Activated T-helper 2 cell treated with anti-CD3 and anti-CD28 coated beads, Interferon-gamma antibody, Interleukin-2, Interleukin-4, amounts not matched to agents 10 μg/mL and 5 μg/mL and 100 μg/mL, durations not matched to agents 14 hours and 24 hours and 36 hours (primary cell): Measurements from ENCODE around the gene BAZ2B. TPM values are rescaled to one million over a fixed set of nuclear protein-coding genes. Genes with fewer than 3 reads are reported as not detected.

ENCODE experiments used
- DNase-seq: peaks from one replicate; pipeline ENCODE4 v3.0.0; 2021; ENCODE audit warnings: low spot score
- H3K27ac Mint-ChIP-seq: one replicate; pipeline ENCODE4 v1.8.0; 2021; ENCODE audit warnings: mixed read lengths
- H3K27me3 Mint-ChIP-seq: one replicate; pipeline ENCODE4 v1.8.0; 2021; ENCODE audit warnings: low read depth, mixed read lengths
- H3K36me3 Mint-ChIP-seq: one replicate; pipeline ENCODE4 v1.8.0; 2021; ENCODE audit warnings: low read depth, mixed read lengths
- H3K4me1 Mint-ChIP-seq: one replicate; pipeline ENCODE4 v1.8.0; 2021; ENCODE audit warnings: low read depth, mixed read lengths
- H3K4me3 Mint-ChIP-seq: one replicate; pipeline ENCODE4 v1.8.0; 2021; ENCODE audit warnings: low read depth, mild to moderate bottlenecking, moderate library complexity, mixed read lengths
- H3K9me3 Mint-ChIP-seq: one replicate; pipeline ENCODE4 v1.8.0; 2021; ENCODE audit warnings: mixed read lengths
- intact Hi-C: fragments of 100-400 bp; cut with micrococcal nuclease; formaldehyde crosslinking; loops from one replicate; pipeline ENCODE4 v1.15.1; 2023
- total RNA-seq: library from RNA; stranded (reverse); gene quantifications from 2 replicates; pipeline ENCODE4 v1.2.3, GENCODE V29; 2022

Gene BAZ2B
- total RNA-seq, 1 donor from 2014 or later = 6.5 TPM

- Mint-ChIP-seq H3K36me3 (no peaks in the 10 kb centered on the region), H3K27ac (no peak overlapping the region), H3K4me3 (no peak overlapping the region), H3K9me3 (no peaks in the 10 kb centered on the region), H3K27me3 (no peaks in the 10 kb centered on the region), H3K4me1 (no peaks in the 10 kb centered on the region)
- intact Hi-C loops = no loop called here
- DNase-seq = no peak
These were observed 57.3 kb downstream of the BAZ2B start for GRCh38 chr2:159559034-159559433.

GRCh38 chr2:159558479-159558878, 57.9 kb downstream of the BAZ2B start:
- H3K4me3 Mint-ChIP-seq = no peak overlapping the region

GRCh38 chr2:159557437-159558034, 58.8 kb downstream of the BAZ2B start:
- H3K4me3 Mint-ChIP-seq = no peak overlapping the region
- no peak for DNase-seq
- intact Hi-C loops = no loop called here
- no peak overlapping the region for H3K27ac Mint-ChIP-seq
- no peaks in the 10 kb centered on the region for H3K27me3 Mint-ChIP-seq
- no peaks in the 10 kb centered on the region for H3K4me1 Mint-ChIP-seq
- no peaks in the 10 kb centered on the region for H3K9me3 Mint-ChIP-seq
- no peaks in the 10 kb centered on the region for H3K36me3 Mint-ChIP-seq

More at GRCh38 chr2:159558479-159558878, 57.9 kb downstream of the BAZ2B start:
- Mint-ChIP-seq H3K36me3 (no peaks in the 10 kb centered on the region), H3K4me1 (no peaks in the 10 kb centered on the region), H3K27me3 (no peaks in the 10 kb centered on the region), H3K27ac (no peak overlapping the region), H3K9me3 (no peaks in the 10 kb centered on the region)
- intact Hi-C loops = no loop called here
- DNase-seq = no peak

- Mint-ChIP-seq H3K36me3 (no peaks in the 10 kb centered on the region), H3K4me3 (no peak overlapping the region), H3K4me1 (no peaks in the 10 kb centered on the region), H3K9me3 (no peaks in the 10 kb centered on the region), H3K27me3 (no peaks in the 10 kb centered on the region), H3K27ac (no peak overlapping the region)
- intact Hi-C loops = no loop called here
- no peak for DNase-seq
These were observed 60.5 kb downstream of the BAZ2B start for GRCh38 chr2:159555651-159556392.

- no peak for DNase-seq
- intact Hi-C loops = no loop called here
- H3K27ac Mint-ChIP-seq = no peak overlapping the region
- H3K4me1 Mint-ChIP-seq = no peaks in the 10 kb centered on the region
- H3K27me3 Mint-ChIP-seq = no peaks in the 10 kb centered on the region
- no peaks in the 10 kb centered on the region for H3K9me3 Mint-ChIP-seq
- H3K36me3 Mint-ChIP-seq = no peaks in the 10 kb centered on the region
- H3K4me3 Mint-ChIP-seq = no peak overlapping the region
These were observed 62.6 kb downstream of the BAZ2B start for GRCh38 chr2:159553727-159554126.

- no peak for DNase-seq
- H3K27ac Mint-ChIP-seq = no peak overlapping the region
- no peaks in the 10 kb centered on the region for H3K4me1 Mint-ChIP-seq
- no peaks in the 10 kb centered on the region for H3K27me3 Mint-ChIP-seq
- intact Hi-C loops = no loop called here
- no peaks in the 10 kb centered on the region for H3K9me3 Mint-ChIP-seq
- no peaks in the 10 kb centered on the region for H3K36me3 Mint-ChIP-seq
- no peak overlapping the region for H3K4me3 Mint-ChIP-seq
These were observed 64.5 kb downstream of the BAZ2B start for GRCh38 chr2:159551806-159552205.

- Mint-ChIP-seq H3K4me3 (no peak overlapping the region), H3K27me3 (no peaks in the 10 kb centered on the region), H3K27ac (no peak overlapping the region), H3K36me3 (no peaks in the 10 kb centered on the region), H3K4me1 (no peaks in the 10 kb centered on the region), H3K9me3 (no peaks in the 10 kb centered on the region)
- DNase-seq = no peak
- intact Hi-C loops = no loop called here
These were observed 66.1 kb downstream of the BAZ2B start for GRCh38 chr2:159550231-159550630.

- Mint-ChIP-seq H3K4me1 (no peaks in the 10 kb centered on the region), H3K36me3 (no peaks in the 10 kb centered on the region), H3K27ac (no peak overlapping the region), H3K27me3 (peaks cover 3% of the 10 kb centered on the region), H3K9me3 (no peaks in the 10 kb centered on the region), H3K4me3 (no peak overlapping the region)
- no peak for DNase-seq
- intact Hi-C loops = no loop called here
These were observed 67.1 kb downstream of the BAZ2B start for GRCh38 chr2:159549234-159549633.

- DNase-seq = no peak
- intact Hi-C loops = no loop called here
- Mint-ChIP-seq H3K4me1 (no peaks in the 10 kb centered on the region), H3K36me3 (no peaks in the 10 kb centered on the region), H3K27me3 (peaks cover 3% of the 10 kb centered on the region), H3K4me3 (no peak overlapping the region), H3K9me3 (no peaks in the 10 kb centered on the region), H3K27ac (no peak overlapping the region)
These were observed 69.5 kb downstream of the BAZ2B start for GRCh38 chr2:159546716-159547430.

- Mint-ChIP-seq H3K4me1 (no peaks in the 10 kb centered on the region), H3K4me3 (no peak overlapping the region)
- intact Hi-C loops = no loop called here
These were observed 70.3 kb downstream of the BAZ2B start for GRCh38 chr2:159546039-159546438.

GRCh38 chr2:159545085-159545484, 71.3 kb downstream of the BAZ2B start:
- Mint-ChIP-seq H3K36me3 (no peaks in the 10 kb centered on the region), H3K27ac (no peak overlapping the region), H3K4me1 (no peaks in the 10 kb centered on the region), H3K4me3 (no peak overlapping the region), H3K9me3 (no peaks in the 10 kb centered on the region), H3K27me3 (peaks cover 3% of the 10 kb centered on the region)
- no peak for DNase-seq
- intact Hi-C loops = no loop called here

More at GRCh38 chr2:159546039-159546438, 70.3 kb downstream of the BAZ2B start:
- Mint-ChIP-seq H3K9me3 (no peaks in the 10 kb centered on the region), H3K36me3 (no peaks in the 10 kb centered on the region), H3K27me3 (peaks cover 3% of the 10 kb centered on the region), H3K27ac (no peak overlapping the region)
- DNase-seq = no peak

GRCh38 chr2:159542101-159542500, 74.2 kb downstream of the BAZ2B start:
- Mint-ChIP-seq H3K27ac (no peak overlapping the region), H3K4me1 (no peaks in the 10 kb centered on the region)

GRCh38 chr2:159539701-159540100, 76.6 kb downstream of the BAZ2B start:
- Mint-ChIP-seq H3K27me3 (peaks cover 5% of the 10 kb centered on the region), H3K27ac (no peak overlapping the region), H3K4me3 (no peak overlapping the region), H3K36me3 (no peaks in the 10 kb centered on the region), H3K9me3 (no peaks in the 10 kb centered on the region), H3K4me1 (no peaks in the 10 kb centered on the region)
- intact Hi-C loops = no loop called here
- no peak for DNase-seq

More at GRCh38 chr2:159542101-159542500, 74.2 kb downstream of the BAZ2B start:
- no peaks in the 10 kb centered on the region for H3K36me3 Mint-ChIP-seq
- intact Hi-C loops = no loop called here
- DNase-seq = no peak
- H3K9me3 Mint-ChIP-seq = no peaks in the 10 kb centered on the region
- peaks cover 5% of the 10 kb centered on the region for H3K27me3 Mint-ChIP-seq
- no peak overlapping the region for H3K4me3 Mint-ChIP-seq
